Keratinocyte (primary cell): ENCODE results near the gene ACACA.

Experiments
- EZH2 ChIP-seq: IDR thresholded peaks from one replicate; pipeline ENCODE4 v1.6.1; 2012; ENCODE audit warnings: inconsistent platforms, mild to moderate bottlenecking, low read length, moderate library complexity
- TF ChIP-seq, protein P1 (sequence below), 3 experiments: IDR thresholded peaks in 1 of 3; conservative IDR thresholded peaks in 1 of 3; optimal IDR thresholded peaks in 1 of 3; 2 replicates in 2 of 3; 3 replicates in 1 of 3; pipeline versions ENCODE3 to v1.5.1; 2011; ENCODE audit warnings: low read length in 3 of 3, mild to moderate bottlenecking in 3 of 3, moderate library complexity in 2 of 3, control low read depth in 1 of 3, inconsistent platforms in 1 of 3; ENCODE audit not compliant: insufficient read depth in 2 of 3; ENCODE audit errors: extremely low read depth in 1 of 3

DNA sequence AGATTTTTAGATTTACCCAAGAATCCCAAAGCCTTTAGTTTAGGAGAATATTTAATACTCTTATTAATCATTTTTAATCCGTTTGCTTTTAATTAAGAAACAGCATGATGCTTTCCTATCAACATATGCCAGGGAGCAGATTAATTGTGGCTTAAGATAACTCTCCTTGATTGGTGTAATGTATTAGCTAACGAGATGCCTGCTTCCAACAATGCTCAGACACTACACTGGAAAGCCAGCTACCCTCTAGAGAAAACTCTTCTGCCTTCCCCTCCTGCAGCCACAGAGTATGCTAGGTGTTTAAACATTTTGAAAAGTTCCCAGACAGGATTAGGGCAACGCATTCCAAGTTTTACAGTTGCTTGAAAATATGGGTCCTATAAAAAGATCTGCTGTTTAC is 315.7 kb downstream of the ACACA start:
- TF ChIP-seq, protein P1, sequence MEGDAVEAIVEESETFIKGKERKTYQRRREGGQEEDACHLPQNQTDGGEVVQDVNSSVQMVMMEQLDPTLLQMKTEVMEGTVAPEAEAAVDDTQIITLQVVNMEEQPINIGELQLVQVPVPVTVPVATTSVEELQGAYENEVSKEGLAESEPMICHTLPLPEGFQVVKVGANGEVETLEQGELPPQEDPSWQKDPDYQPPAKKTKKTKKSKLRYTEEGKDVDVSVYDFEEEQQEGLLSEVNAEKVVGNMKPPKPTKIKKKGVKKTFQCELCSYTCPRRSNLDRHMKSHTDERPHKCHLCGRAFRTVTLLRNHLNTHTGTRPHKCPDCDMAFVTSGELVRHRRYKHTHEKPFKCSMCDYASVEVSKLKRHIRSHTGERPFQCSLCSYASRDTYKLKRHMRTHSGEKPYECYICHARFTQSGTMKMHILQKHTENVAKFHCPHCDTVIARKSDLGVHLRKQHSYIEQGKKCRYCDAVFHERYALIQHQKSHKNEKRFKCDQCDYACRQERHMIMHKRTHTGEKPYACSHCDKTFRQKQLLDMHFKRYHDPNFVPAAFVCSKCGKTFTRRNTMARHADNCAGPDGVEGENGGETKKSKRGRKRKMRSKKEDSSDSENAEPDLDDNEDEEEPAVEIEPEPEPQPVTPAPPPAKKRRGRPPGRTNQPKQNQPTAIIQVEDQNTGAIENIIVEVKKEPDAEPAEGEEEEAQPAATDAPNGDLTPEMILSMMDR (optimal IDR thresholded peaks at IDR 0.05 in 1 of 3, IDR thresholded peaks at IDR 0.05 in 1 of 3, conservative IDR thresholded peaks at IDR 0.05 in 1 of 3; ENCODE audit: extremely low read depth in 1 of 3, insufficient read depth in 2 of 3, low read length in 3 of 3): no peak
- TF ChIP-seq EZH2: no peak
